PFSK-1 (cell line): Measurements from ENCODE around the gene TCP11L2.

ENCODE experiments used
- FOXP2 ChIP-seq: optimal IDR thresholded peaks from 2 replicates; pipeline ENCODE3; 2011; ENCODE audit warnings: borderline replicate concordance, control low read depth, inconsistent platforms; ENCODE audit not compliant: insufficient read depth; ENCODE audit errors: extremely low read length, extremely low read depth
- POLR2AphosphoS5 ChIP-seq: IDR thresholded peaks from 2 replicates; pipeline ENCODE4 v1.6.1; 2012; ENCODE audit warnings: low read depth, mild to moderate bottlenecking, control low read depth, low read length, moderate library complexity
- REST ChIP-seq, 2 experiments: IDR thresholded peaks; 2 replicates each; pipeline versions ENCODE4 v1.6.1 to v1.8.0; 2011 to 2012; ENCODE audit warnings: low read depth in 2 of 2, low read length in 2 of 2, control low read depth in 1 of 2, inconsistent platforms in 1 of 2, mild to moderate bottlenecking in 1 of 2, moderate library complexity in 1 of 2; ENCODE audit not compliant: insufficient read depth in 1 of 2
- SIN3A ChIP-seq: IDR thresholded peaks from 2 replicates; pipeline ENCODE4 v1.6.1; 2012; ENCODE audit warnings: mild to moderate bottlenecking, low read length, moderate library complexity, borderline replicate concordance; ENCODE audit not compliant: insufficient read depth
- TAF1 ChIP-seq: IDR thresholded peaks from 2 replicates; pipeline ENCODE4 v1.6.1; 2012; ENCODE audit warnings: low read length, control low read depth, borderline replicate concordance; ENCODE audit not compliant: insufficient read depth

- TF ChIP-seq REST (IDR thresholded peaks at IDR 0.05; ENCODE audit: insufficient read depth in 1 of 2, low read depth in 2 of 2, low read length in 2 of 2) (no peak), TAF1 (no peak), POLR2AphosphoS5 (no peak), FOXP2 (no peak), SIN3A (no peak)
Observed at GRCh38 chr12:106289196-106289681, 13.3 kb upstream of the TCP11L2 start.
